ENCODE data around the gene CDH26.

CDH26 gene

GRCh38 chr20:59932616-59933295, 25.5 kb upstream of the CDH26 start:
- TF ChIP-seq YY1 (IDR thresholded peaks at IDR 0.05; ENCODE audit: low read depth), result no peak
- TF ChIP-seq NFIC (IDR thresholded peaks at IDR 0.05), result no peak
- TF ChIP-seq EP300 (IDR thresholded peaks at IDR 0.05; ENCODE audit: borderline replicate concordance), result no peak
- no peak for TF ChIP-seq MAX (IDR thresholded peaks at IDR 0.05)
- no peak for TF ChIP-seq FOXM1 (IDR thresholded peaks at IDR 0.05; ENCODE audit: borderline replicate concordance, low read depth)
- no peak for TF ChIP-seq RAD21 (IDR thresholded peaks at IDR 0.05; ENCODE audit: low read depth)
- no peak for TF ChIP-seq TAF1 (IDR thresholded peaks at IDR 0.05; ENCODE audit: low read depth)

GRCh38 chr20:59933296-59933848, 24.9 kb upstream of the CDH26 start, which contains the start of gene SYCP2:
Gene SYCP2 (minus strand): TSS chr20:59933637. CDS start chr20:59922413, 11,224 bp downstream.
- TF ChIP-seq FOXM1 (IDR thresholded peaks at IDR 0.05; ENCODE audit: borderline replicate concordance, low read depth) (no peak), ZBTB7A (IDR thresholded peaks at IDR 0.05; ENCODE audit: low read depth) (no peak), TCF12 (IDR thresholded peaks at IDR 0.05; ENCODE audit: low read depth) (no peak), TAF1 (IDR thresholded peaks at IDR 0.05; ENCODE audit: low read depth) (no peak)

- TF ChIP-seq ZBTB7A (IDR thresholded peaks at IDR 0.05; ENCODE audit: low read depth) (no peak), REST (IDR thresholded peaks at IDR 0.05; ENCODE audit: low read depth) (no peak), RAD21 (IDR thresholded peaks at IDR 0.05; ENCODE audit: low read depth) (no peak), EP300 (IDR thresholded peaks at IDR 0.05; ENCODE audit: borderline replicate concordance) (no peak), MAX (IDR thresholded peaks at IDR 0.05) (no peak), NFIC (IDR thresholded peaks at IDR 0.05) (no peak), FOXM1 (IDR thresholded peaks at IDR 0.05; ENCODE audit: borderline replicate concordance, low read depth) (no peak)
Measured at GRCh38 chr20:59933849-59934585, 24.2 kb upstream of the CDH26 start.

GRCh38 chr20:59935457-59936185, 22.6 kb upstream of the CDH26 start:
- no peak for TF ChIP-seq ZBTB7A (IDR thresholded peaks at IDR 0.05; ENCODE audit: low read depth)
- TF ChIP-seq CREB1 (IDR thresholded peaks at IDR 0.05; ENCODE audit: low read depth), result no peak
- TF ChIP-seq YY1 (IDR thresholded peaks at IDR 0.05; ENCODE audit: low read depth), result no peak
- TF ChIP-seq TCF12 (IDR thresholded peaks at IDR 0.05; ENCODE audit: low read depth), result no peak
- no peak for TF ChIP-seq FOXM1 (IDR thresholded peaks at IDR 0.05; ENCODE audit: borderline replicate concordance, low read depth)
- no peak for TF ChIP-seq EGR1 (IDR thresholded peaks at IDR 0.05)
- no peak for TF ChIP-seq TAF1 (IDR thresholded peaks at IDR 0.05; ENCODE audit: low read depth)
- TF ChIP-seq EP300 (IDR thresholded peaks at IDR 0.05; ENCODE audit: borderline replicate concordance), result no peak
- TF ChIP-seq USF1 (IDR thresholded peaks at IDR 0.05), result no peak
- TF ChIP-seq CEBPB (IDR thresholded peaks at IDR 0.05), result no peak
- no peak for TF ChIP-seq NFIC (IDR thresholded peaks at IDR 0.05)
- TF ChIP-seq MAX (IDR thresholded peaks at IDR 0.05), result no peak
- TF ChIP-seq REST (IDR thresholded peaks at IDR 0.05; ENCODE audit: low read depth), result no peak
- no peak for TF ChIP-seq RAD21 (IDR thresholded peaks at IDR 0.05; ENCODE audit: low read depth)
- no peak for TF ChIP-seq TEAD4 (IDR thresholded peaks at IDR 0.05)

GRCh38 chr20:59936409-59936808, 21.8 kb upstream of the CDH26 start:
- TF ChIP-seq TAF1 (IDR thresholded peaks at IDR 0.05; ENCODE audit: low read depth) (no peak), FOXM1 (IDR thresholded peaks at IDR 0.05; ENCODE audit: borderline replicate concordance, low read depth) (no peak), EGR1 (IDR thresholded peaks at IDR 0.05) (no peak), TCF12 (IDR thresholded peaks at IDR 0.05; ENCODE audit: low read depth) (no peak), ZBTB7A (IDR thresholded peaks at IDR 0.05; ENCODE audit: low read depth) (no peak), EP300 (IDR thresholded peaks at IDR 0.05; ENCODE audit: borderline replicate concordance) (no peak), RAD21 (IDR thresholded peaks at IDR 0.05; ENCODE audit: low read depth) (no peak), CREB1 (IDR thresholded peaks at IDR 0.05; ENCODE audit: low read depth) (no peak)

Measured in Ishikawa (cell line).